Measurements from ENCODE around the gene ST8SIA2.
A peak's percentile ranks its signal among the peaks of the same experiment; 100 is the strongest.
"Not testable (repeated sequence)": the region's sequence is repeated elsewhere in the genome, so short reads cannot be mapped to it uniquely, and the experiment has no call there.

The ST8SIA2 gene

GRCh38 chr15:92444631-92445030, 51.0 kb downstream of the ST8SIA2 start:
- no peak for DNase-seq

- no peak for DNase-seq
Measured at GRCh38 chr15:92448370-92448769, 54.7 kb downstream of the ST8SIA2 start.

- DNase-seq: no peak
Measured at GRCh38 chr15:92449476-92449875, 55.8 kb downstream of the ST8SIA2 start.

GRCh38 chr15:92451225-92451825, 57.6 kb downstream of the ST8SIA2 start:
- DNase-seq: no peak

- DNase-seq: no peak
Measured at GRCh38 chr15:92452143-92452542, 58.5 kb downstream of the ST8SIA2 start.

- DNase-seq: no peak
Measured at GRCh38 chr15:92453607-92454006, 59.9 kb downstream of the ST8SIA2 start.

GRCh38 chr15:92454555-92455105, 60.9 kb downstream of the ST8SIA2 start:
- DNase-seq: peak; percentile 49

GRCh38 chr15:92455271-92455670, 61.6 kb downstream of the ST8SIA2 start:
- DNase-seq: no peak

GRCh38 chr15:92457471-92458041, 63.9 kb downstream of the ST8SIA2 start:
- DNase-seq: peak; percentile 24

GRCh38 chr15:92460023-92460422, 66.3 kb downstream of the ST8SIA2 start:
- DNase-seq: no peak

GRCh38 chr15:92462424-92463125, 68.9 kb downstream of the ST8SIA2 start:
- DNase-seq: no peak

- DNase-seq: no peak
Measured at GRCh38 chr15:92463352-92463751, 69.7 kb downstream of the ST8SIA2 start.

GRCh38 chr15:92463826-92464225, 70.1 kb downstream of the ST8SIA2 start:
- no peak for DNase-seq

GRCh38 chr15:92466834-92467233, 73.2 kb downstream of the ST8SIA2 start:
- no peak for DNase-seq

GRCh38 chr15:92467245-92467644, 73.6 kb downstream of the ST8SIA2 start:
- DNase-seq: no peak

- DNase-seq: peak; percentile 21
Measured at GRCh38 chr15:92468991-92469390, 75.3 kb downstream of the ST8SIA2 start.

GRCh38 chr15:92471288-92471687, 77.6 kb downstream of the ST8SIA2 start:
- no peak for DNase-seq

GRCh38 chr15:92473756-92474155, 80.1 kb downstream of the ST8SIA2 start:
- no peak for DNase-seq

GRCh38 chr15:92479730-92480129, 86.0 kb downstream of the ST8SIA2 start:
- DNase-seq: not testable (repeated sequence)

GRCh38 chr15:92480361-92480760, 86.7 kb downstream of the ST8SIA2 start:
- no peak for DNase-seq

GRCh38 chr15:92485441-92485840, 91.8 kb downstream of the ST8SIA2 start:
- no peak for DNase-seq

- no peak for DNase-seq
Measured at GRCh38 chr15:92492551-92493115, 99.0 kb downstream of the ST8SIA2 start.

- DNase-seq: no peak
Measured at GRCh38 chr15:92494806-92495336, 101.2 kb downstream of the ST8SIA2 start.
